ENCODE data around the gene HMCN2.

DNA sequence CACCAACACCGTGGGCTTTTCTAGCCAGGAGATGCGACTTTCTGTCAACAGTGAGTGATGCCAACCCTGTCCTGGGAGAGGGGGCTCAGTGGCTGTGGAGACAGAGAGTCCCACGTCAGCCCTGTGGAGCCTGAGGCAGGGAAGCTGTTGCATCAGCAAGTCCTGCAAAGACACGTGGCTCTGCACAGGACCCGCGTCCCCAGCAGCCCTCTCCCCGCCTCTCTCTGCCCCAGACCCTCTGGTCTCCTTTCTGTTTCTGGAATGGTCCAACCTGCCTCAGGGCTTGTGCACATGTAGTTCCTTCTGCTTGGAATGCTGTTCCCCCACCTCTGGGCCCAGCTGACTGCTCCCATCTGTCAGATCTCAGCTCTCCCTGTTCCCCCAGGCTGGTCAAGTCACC, 60.4 kb downstream of the HMCN2 start:
- TF ChIP-seq POLR2AphosphoS5 (IDR thresholded peaks at IDR 0.05) (no peak), POLR2A (IDR thresholded peaks at IDR 0.05) (no peak)
- TF ChIP-seq, protein P1, sequence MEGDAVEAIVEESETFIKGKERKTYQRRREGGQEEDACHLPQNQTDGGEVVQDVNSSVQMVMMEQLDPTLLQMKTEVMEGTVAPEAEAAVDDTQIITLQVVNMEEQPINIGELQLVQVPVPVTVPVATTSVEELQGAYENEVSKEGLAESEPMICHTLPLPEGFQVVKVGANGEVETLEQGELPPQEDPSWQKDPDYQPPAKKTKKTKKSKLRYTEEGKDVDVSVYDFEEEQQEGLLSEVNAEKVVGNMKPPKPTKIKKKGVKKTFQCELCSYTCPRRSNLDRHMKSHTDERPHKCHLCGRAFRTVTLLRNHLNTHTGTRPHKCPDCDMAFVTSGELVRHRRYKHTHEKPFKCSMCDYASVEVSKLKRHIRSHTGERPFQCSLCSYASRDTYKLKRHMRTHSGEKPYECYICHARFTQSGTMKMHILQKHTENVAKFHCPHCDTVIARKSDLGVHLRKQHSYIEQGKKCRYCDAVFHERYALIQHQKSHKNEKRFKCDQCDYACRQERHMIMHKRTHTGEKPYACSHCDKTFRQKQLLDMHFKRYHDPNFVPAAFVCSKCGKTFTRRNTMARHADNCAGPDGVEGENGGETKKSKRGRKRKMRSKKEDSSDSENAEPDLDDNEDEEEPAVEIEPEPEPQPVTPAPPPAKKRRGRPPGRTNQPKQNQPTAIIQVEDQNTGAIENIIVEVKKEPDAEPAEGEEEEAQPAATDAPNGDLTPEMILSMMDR (IDR thresholded peaks at IDR 0.05): no peak

All from prostate gland (tissue), 2 donors.